T-helper 9 cell (primary cell): ENCODE data around the gene PTPRE.

Experiments used
- DNase-seq: peaks from one replicate; pipeline ENCODE4 v3.0.0-alpha.2; 2020

Gene PTPRE

DNA sequence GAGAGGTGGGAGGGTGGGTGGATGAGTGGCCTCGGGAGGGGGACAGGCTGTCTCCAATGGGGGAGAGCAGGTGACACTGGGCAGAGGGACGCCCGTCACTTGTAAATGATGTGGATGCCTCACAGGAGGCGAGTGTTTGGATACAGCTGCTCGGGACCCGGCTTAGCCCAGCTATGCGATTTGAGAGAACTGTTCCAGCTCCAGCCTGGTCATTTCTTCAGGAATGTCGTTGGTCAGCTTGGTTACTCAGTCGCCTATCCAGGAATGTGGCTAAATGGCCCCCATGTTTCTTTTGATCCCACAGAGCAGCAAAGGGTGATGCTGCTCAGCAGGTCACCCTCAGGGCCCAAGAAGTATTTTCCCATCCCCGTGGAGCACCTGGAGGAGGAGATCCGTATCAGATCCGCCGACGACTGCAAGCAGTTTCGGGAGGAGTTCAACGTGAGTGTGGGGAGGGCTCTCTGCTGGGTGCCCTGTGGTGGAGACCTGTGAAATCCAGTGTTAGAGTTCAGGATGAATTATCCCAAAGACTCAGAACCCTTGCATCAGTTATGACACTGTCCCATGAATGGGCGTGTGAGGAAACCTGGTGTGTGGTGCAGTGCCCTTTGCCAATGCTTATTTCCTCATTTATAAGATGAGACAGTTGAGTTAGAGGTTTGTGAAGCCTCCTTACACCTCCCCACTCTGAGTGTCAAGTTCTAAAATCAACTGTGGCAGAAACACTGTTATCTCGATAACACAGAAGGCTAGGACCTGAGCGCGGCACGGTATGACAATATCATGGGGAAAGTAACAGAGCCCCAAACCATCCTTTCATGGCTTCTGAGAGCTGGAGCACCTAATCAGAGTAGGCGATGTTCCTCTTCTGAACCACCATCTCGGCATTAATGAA, 142.6 kb downstream of the PTPRE start:
- no peak for DNase-seq

DNA sequence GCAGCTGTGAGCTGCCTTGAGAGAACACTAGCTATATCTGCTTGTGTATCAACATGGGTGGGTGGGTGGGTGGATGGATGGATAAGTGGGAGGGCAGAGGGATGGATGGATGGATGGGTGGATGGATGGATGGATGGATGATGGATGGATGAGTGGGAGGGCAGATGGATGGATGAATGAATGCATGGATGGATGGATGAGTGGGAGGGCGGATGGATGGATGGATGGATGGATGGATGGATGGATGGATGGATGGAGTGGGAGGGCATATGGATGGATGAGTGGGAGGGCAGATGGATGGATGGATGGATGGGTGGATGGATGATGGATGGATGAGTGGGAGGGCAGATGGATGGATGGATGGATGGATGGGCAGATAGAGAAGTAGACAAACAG, 143.2 kb downstream of the PTPRE start:
- no peak for DNase-seq

DNA sequence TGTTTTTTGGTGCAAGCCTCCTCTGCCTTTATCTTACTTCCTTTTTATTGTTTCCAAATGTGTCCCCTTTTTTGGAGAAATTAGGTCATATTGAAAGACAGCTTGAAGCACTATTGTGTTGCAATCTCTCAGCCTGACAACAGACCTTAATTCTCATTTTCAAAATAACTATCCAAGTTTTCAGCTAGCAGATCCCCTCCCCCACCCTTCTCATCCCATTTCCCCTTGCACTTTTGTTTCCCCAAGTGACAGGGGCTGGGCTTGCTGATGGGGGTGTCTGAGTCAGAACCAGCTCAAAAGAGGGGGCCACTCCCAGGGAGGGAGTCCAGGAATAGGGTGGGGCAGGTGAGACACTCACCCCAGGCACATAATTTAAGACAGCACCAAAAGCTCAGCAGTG, 144.0 kb downstream of the PTPRE start:
- DNase-seq, result no peak

DNA sequence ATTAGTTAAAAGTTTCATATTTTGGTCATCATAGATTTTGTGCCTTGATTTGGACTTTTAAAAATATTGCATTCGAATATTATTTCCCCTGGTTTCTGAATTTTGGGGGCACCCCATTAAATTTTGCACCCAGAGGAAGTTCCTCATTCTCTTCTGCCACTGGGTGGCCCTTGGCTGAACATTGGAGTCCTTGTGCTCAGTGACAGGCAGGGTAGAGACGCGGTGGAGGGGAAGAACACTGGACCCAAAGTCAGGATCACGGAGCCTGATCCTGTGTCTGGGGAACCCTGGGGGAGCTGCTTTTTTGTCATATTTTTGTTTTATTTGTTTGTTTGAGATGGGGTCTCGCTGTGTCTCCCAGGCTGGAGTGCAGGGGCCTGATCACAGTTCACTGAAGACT, 144.6 kb downstream of the PTPRE start:
- DNase-seq, result no peak

DNA sequence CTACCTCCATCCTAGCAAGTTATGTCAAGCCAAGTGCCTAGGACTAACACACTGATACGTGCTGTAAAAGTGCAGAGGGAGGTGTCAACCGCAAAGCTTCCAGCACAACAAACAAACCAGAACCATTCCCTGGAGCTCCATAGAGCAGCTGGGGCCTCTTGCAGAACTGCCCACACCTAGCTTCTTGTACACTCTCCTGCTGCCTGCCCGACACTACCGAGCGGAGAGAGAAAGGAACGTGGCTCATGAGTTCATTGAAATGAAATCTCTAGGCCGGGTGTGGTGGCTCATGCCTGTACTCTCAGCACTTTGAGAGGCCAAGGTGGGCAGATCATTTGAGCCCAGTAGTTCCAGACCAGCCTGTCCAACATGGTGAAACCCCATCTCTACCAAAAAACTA, 145.8 kb downstream of the PTPRE start:
- DNase-seq, result no peak

DNA sequence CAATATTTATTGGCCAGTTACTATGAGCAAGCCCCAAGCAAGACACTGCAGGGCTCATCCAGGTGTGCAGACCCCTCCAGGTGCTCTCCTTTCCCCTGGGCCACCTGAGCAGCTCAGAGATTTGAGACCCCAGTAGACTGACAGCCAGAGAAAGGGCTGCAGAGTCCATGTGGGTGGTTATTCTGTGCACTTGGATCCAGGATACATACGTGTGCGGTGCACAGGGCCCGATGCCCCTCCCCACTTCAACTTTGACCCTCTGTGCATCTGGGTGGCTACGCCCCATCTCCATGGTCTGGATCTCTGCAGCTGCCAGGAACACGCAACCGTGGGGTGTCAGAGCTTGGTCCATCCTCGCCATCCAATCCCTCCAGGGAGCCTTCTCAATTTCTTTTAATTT, 146.5 kb downstream of the PTPRE start:
- DNase-seq, result no peak

DNA sequence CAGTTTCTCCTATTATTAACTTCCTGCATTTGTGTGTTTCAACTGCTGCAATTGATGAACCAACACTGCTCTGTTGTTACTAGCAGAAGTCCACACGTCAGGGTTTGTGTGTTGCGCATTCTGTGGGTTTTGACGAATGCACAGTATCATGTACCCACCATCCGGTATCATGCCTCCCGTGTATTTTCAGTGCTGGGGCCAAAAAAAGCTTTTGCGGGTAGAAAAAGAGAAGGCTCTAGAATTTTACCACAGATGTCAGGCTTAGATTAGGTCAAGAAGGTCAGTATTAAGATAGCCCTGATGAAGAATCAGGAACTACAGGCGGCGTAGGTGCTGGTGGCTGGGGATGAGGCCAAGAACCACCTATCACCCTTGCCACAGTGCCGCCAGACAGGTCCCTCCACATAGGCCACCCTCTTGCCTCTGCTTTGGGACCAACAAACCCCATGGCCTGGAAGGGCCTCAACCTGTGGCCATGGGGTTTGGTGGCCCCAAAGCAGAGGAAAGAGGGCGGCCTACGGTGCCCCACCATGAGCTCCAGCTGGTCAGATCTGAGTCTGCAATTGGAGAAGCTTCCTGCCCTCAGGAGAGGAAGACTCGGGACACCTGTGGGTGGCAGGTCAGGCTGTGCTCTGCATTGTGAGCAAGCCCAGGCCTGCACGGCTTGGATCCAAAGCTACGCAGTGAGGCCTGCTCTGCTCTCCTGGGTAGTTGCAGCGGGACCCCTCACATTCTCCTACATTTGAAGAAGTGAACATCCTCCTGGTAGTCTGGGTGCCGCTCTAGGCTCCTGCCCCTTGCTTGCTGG, 147.5 kb downstream of the PTPRE start:
- DNase-seq, result no peak

DNA sequence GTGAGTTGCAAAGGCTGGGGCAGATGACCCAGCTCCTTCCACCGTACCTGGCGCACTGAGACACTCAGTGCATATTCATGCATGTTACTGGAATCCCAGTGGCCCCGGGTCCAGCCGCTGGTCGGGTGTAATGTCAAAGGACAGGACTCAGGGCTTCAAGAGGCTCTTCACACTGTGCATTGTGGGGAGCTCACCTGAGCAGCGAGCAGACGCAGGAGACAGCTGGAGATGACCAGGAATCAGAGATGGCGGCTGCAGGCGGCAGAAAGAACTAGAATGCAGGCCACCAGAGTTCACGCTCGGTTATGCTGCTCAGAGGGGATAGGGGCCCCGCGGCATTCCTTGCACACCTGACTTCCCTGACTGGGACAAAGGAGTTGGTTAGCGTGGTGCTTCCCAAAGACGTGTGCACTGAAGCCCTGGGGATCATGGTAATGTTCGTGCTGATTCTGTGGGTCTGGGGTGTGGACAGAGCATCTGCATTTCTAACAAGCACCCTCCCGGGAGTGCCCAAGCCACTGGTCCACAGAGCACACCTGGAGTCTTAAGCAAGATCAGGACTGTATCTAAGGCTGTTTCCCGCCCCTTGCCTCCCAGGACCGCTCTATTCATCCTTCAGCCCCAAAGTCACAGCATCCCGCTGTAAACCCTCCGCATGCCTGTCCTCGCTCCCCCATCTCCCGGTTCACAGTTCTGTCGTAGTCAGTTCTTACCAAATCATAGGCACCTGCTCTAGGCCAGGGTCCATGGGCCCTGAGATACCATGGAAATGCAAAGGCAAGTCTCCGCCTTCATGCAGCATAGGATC, 148.4 kb downstream of the PTPRE start:
- DNase-seq, result no peak

DNA sequence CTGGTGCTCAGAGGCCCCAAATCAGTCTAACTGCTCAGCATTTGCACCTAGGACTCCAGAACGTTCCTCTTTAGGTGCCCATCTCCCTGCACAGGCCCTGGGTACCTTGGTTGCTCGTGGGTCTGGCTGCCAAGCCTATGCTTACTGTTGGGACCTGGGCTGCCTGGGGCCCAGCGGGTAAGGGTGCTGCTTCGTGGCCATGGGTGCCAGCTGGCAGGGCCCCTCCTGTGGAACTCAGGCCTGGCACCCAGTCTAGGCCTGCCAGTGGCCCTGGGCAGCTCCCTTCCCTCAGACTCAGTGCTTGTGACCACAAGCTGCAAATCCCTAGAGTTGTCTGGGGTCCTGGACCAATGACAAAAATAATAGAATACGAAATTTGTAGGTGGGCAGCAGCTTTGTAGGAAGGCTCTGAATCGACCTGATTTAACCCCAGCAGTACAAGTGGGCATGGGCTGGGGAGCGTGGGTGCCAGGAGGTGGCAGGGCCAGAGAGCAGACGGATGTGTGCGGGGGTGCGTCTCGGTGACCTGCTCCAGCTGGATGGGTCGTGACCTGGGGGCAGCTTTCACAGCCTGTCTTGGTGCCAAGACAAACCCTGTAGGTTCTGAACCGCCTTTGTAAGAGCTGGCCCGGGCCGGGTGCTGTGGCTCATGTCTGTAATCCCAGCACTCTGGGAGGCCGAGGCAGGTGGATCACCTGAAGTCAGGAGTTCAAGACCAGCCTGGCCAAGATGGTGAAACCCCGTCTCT, 149.6 kb downstream of the PTPRE start:
- no peak for DNase-seq

DNA sequence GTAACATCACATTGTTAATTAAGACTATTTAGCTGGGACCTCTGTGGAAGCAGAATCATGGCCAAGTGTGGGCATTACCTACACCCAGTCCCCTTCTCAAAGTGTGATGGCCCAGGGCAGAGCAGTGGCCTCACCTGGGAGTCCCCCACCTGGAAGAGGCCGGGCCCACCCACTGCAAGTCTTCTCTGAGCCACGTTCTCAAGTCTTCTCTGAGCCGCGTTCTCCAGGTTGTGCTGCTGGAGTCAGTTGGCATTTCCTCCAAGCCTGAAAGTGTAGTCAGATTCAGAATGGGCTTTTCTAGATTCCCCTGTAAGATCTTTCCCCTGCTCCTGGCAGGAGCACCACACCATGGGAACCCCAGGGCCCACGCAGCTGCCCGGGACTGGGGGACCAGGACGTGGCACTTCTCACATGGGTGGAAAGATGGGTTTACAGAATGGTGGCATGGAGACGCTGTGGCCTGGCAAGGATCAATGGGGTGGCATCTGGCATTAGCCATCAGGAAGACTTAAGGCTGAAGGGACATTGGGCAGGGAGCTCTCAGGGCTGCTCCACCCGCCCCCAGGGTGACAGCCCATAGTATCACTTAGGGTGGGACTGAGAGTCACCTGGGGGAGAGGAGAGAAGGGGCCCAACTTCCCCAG, 151.3 kb downstream of the PTPRE start:
- DNase-seq, result no peak

DNA sequence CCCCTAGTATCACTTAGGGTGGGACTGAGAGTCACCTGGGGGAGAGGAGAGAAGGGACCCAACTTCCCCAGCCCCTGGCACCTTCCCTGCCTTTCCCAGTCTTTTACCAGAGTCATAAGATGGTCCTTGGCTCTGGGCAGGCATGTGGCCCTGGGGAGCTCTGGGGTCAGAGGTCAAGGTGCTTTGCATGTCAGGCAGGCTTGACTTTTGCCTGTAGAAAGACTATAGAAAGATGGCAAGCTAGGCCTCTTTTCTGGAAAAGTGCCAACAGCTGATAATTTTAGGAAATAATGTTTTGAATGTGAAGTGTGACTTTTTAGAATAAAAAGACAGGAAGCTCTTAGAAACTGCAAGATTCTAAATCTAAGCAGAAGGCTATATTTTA, 151.8 kb downstream of the PTPRE start:
- DNase-seq, result no peak

DNA sequence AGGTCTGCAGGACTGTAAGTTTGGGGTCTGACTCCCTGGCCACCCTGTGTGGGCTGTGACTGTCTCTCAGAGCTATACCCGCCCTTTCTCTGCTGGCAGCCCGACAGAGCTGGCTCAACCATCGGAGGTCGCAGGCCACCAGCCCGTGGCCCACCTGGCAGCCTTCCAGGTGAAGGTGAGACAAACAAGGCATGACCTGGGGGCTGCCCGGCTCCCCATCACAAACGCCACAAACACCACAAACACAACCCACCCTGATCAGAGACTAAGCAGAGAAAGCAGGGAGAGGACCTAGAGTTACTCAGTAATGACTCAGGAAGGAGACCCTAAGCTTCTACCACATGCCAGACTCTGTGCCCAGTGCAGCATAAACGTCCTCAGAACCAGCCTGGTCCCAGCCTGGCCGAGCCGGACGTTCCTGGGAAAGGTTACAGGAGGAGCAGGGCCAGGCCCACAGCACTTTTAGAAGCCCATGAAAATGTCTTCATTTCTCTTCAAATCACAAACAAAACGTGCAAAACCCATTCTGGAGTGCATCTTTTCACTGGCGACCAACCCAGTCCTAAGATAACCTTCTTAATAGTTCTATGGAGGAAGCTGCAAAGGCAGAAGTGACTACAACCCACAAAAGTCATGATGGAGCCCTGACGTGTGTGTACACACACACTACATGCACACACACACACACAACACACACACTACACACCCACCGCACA, 152.5 kb downstream of the PTPRE start:
- no peak for DNase-seq

DNA sequence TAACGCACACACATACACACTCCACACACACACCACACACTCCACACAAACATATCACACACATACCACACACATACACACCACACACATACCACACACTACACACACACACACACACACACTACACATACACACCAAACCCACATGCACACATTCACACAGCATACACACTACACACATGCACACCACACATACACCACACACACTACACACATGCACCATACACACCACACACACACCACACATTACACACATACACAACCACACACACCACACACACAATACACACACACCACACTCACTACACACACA, 153.0 kb downstream of the PTPRE start:
- no peak for DNase-seq

DNA sequence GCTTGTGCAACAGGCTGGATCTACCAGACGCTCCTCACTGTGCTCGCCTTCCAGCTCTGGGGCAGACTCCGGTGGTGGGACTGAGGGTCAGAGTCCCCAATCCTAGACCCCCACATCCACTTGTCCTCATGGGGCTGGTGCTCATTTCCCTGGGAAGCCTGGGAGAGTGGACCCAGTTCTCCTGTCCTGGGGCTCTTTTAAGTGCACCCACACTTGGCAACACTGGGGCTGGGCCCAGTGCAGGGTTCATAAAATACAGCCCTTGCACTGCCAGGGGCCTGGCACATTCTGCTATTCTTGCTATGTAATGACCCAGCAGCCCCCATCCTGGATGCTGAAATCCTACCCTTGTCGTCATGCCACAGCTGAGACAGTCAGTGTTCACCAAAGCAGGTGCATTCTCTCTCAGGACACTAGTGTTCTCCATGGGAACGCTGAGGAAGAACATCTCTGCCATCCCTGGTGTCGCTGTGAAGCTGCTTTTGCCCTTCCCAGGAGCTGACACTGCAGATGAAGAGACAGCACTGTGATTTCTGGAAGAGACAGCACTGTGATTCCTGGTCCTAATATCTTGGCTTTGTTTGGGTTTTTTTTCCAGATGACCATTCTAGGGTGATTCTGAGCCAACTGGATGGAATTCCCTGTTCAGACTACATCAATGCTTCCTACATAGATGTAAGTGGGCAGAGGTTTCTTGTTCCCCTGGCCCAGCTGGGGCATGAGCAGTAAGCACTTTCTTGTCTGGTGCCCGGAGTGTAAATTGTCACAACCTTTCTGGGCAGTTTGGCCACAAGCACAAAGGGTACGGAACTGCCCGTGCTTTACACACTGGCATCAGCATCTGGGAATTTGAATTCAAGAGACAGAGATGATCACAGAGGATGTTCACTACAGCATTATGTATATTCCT, 153.7 kb downstream of the PTPRE start:
- DNase-seq, result no peak

DNA sequence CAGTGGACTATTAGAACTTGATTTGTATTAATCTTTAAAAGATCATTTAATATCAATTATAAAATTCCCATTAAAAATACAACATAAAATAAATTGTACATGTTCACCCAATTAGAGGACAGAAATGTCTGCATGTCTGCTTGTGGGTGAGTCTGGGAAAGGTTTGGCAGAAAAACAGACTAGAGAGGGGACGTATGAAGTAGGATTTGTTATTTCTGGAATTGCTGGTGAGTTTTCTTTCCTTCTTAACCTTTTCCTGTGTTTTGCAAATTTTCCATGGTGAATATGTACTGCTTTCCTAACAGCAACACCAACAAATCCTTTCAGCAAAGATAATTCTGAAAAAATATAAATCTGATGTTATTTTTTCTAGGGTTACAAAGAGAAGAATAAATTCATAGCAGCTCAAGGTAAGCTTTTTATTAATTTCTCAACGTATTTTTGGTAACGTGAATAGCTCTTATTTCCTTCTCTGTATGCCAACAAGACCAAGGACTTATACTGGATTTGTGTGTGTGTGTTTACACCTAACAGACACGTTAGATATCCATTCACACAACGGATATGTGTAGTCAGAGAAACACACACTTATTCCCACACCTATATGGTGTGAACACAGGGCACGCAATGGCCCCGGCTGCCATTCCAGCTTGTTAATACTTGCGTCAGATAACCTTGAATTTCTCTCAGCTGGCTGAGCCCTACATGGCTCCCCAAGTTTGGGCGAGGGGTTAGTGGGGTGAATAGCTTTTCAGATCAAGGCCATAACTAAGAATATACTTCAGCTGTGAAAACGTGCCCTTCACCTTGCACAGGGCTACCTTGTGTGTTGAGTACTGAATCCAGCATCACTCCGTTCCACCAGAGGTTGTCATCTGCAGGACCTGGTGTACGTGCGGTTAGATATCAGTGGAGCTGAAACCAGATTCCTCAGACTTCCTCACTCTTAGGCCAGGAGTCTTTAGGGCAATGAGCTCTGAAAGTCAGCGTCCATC, 154.7 kb downstream of the PTPRE start:
- DNase-seq, result no peak

DNA sequence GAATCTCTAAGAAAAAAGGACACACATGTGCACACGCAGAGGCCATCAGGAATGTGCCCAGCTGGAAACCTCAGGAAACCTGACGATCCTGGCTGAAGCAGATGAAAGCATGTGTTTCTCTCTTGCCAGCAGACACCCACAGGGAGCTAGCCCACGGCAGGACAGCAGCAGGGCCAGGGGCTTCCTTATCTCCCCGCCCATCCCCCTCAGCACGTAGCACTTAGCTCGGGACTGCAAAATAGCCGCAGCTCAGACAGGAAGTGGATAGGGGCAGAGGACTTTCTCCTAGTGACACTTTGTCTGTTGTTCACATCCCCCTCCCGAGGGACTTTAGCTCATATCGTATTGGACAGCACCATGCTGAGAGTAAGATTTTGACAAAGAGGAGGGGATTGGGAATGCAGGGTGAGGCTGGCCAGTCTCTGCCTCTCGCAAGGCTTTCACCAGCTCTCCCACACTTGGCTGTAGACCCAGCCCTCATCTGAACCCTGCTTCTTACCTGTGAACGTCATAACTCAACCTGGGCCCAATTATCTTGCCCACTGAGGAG, 155.5 kb downstream of the PTPRE start:
- DNase-seq, result no peak

DNA sequence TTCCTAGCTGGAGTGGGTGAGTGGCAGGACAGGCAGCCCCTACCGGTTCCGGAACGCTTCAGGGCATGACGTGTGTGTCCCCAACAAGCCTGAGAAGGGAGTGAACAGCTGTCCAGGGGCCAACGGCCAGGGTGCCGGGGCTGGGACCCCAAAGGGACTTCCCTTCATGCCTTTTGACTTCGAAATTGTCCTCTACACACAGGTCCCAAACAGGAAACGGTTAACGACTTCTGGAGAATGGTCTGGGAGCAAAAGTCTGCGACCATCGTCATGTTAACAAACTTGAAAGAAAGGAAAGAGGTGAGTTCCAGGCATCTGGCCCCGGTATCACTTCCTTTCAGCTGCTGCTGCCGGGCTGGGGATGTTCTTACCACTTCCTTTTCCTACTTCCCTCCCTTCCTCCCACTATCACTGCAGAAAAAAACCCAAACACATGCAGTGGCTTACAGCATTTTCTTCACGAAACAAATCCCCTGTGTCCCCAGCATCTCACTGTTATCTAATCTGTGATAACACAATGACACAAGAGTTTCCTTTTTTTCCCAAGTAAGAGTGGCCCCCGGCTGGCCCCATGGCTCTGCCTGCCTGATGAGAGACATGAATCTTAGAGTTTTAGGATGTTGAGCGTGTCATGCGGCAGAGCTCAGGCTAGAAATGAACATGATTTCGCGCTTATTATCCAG, 156.1 kb downstream of the PTPRE start:
- peak; percentile 34 for DNase-seq

DNA sequence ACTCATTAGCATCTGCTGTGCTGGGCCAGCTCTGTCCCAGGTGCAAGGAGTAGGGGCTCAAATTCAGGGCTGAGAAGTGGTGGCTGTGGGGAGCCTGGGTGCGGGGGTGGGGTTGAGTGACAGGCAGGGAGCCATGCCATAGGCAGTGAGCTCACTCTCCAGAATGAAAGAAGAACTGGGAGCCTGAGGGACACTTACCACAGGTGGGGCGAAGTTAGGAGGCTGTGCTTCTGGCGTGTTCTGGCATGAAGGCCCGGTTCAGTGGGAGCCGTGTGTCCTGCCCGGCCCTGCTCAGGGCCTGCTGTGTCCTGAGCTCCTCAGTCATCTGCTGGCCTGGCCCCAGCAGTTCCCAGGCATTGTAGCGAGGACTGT, 156.8 kb downstream of the PTPRE start:
- no peak for DNase-seq
